IPS-20b (cell line): Measurements from ENCODE around the gene DAPP1.
"Not testable (repeated sequence)": the region's sequence is repeated elsewhere in the genome, so short reads cannot be mapped to it uniquely, and the experiment has no call there.

Experiments
- H3K27ac ChIP-seq: one replicate; pipeline ENCODE4 v1.5.1; 2013; ENCODE audit warnings: low read length
- H3K27me3 ChIP-seq: 2 replicates; pipeline ENCODE4 v1.6.1; 2013; ENCODE audit warnings: mild to moderate bottlenecking, low read length, inconsistent platforms; ENCODE audit not compliant: insufficient read depth
- H3K36me3 ChIP-seq: 2 replicates; pipeline ENCODE4 v1.6.1; 2013; ENCODE audit warnings: low read depth, mild to moderate bottlenecking, inconsistent platforms, low read length, moderate library complexity; ENCODE audit not compliant: insufficient read depth
- H3K4me1 ChIP-seq: 2 replicates; pipeline ENCODE4 v1.6.1; 2013; ENCODE audit warnings: mild to moderate bottlenecking, control low read depth, inconsistent platforms, low read length, moderate library complexity; ENCODE audit not compliant: insufficient read depth
- H3K4me3 ChIP-seq: 2 replicates; pipeline ENCODE4 v1.5.1; 2013; ENCODE audit warnings: mild to moderate bottlenecking, low read length, inconsistent platforms
- H3K9ac ChIP-seq: 2 replicates; pipeline ENCODE4 v1.6.1; 2013; ENCODE audit warnings: low read depth, mild to moderate bottlenecking, inconsistent platforms, low read length, moderate library complexity
- H3K9me3 ChIP-seq: 2 replicates; pipeline ENCODE4 v1.6.1; 2013; ENCODE audit warnings: mild to moderate bottlenecking, low read depth, low read length, inconsistent platforms; ENCODE audit not compliant: insufficient read depth

Gene DAPP1

DNA sequence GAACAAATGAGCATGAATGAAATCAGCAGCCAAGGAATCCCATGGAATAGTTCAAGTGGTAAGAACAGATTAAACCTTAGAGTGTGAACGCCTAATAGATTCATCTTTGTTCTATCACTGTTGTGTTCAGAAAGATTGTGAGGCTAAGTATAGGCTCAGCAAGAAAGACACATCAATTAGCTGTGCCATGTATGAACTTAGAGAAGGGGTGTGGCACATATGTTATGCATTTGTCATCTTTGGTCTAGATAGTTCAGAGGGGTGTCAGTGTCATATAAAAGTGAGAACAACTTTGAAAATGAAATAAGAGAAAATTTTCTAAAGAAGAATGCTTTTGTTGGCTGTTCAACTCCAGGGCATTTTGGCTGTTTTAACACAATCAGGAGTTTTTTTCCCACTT is 9.4 kb downstream of the DAPP1 start:
- no peaks in the 10 kb centered on the region for H3K36me3 ChIP-seq

GRCh38 chr4:99827454-99827853 is 10.8 kb downstream of the DAPP1 start:
- Histone ChIP-seq H3K36me3 (no peaks in the 10 kb centered on the region), H3K4me3 (no peak overlapping the region), H3K9ac (no peak overlapping the region), H3K27ac (no peak overlapping the region), H3K27me3 (no peaks in the 10 kb centered on the region), H3K4me1 (no peaks in the 10 kb centered on the region), H3K9me3 (no peaks in the 10 kb centered on the region)

More for the DNA sequence above, 9.4 kb downstream of the DAPP1 start:
- Histone ChIP-seq H3K9ac (no peak overlapping the region), H3K27me3 (no peaks in the 10 kb centered on the region), H3K27ac (no peak overlapping the region), H3K4me1 (no peaks in the 10 kb centered on the region), H3K4me3 (no peak overlapping the region), H3K9me3 (no peaks in the 10 kb centered on the region)

DNA sequence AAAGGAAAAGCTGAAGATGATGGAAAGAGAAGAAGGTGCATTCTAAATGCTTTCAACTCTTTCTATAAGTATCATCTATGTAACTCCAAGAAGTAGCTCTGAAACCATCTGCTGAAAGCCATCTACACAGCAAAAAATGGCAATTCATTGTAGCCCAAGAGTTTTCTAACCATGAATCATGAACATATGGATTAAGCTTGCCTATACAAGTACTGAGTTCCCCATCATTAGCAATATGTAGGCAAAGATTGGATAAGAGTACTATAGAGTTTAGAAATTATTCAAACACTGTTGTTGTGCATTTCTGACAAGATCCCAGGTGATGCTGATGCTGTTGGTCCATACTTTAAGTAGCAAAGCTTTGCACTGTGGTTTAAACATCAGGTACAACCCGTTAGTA is 11.2 kb downstream of the DAPP1 start:
- no peak overlapping the region for H3K9ac ChIP-seq
- no peaks in the 10 kb centered on the region for H3K4me1 ChIP-seq
- no peaks in the 10 kb centered on the region for H3K9me3 ChIP-seq
- no peaks in the 10 kb centered on the region for H3K27me3 ChIP-seq
- H3K27ac ChIP-seq, result no peak overlapping the region
- H3K4me3 ChIP-seq, result no peak overlapping the region
- H3K36me3 ChIP-seq, result no peaks in the 10 kb centered on the region

DNA sequence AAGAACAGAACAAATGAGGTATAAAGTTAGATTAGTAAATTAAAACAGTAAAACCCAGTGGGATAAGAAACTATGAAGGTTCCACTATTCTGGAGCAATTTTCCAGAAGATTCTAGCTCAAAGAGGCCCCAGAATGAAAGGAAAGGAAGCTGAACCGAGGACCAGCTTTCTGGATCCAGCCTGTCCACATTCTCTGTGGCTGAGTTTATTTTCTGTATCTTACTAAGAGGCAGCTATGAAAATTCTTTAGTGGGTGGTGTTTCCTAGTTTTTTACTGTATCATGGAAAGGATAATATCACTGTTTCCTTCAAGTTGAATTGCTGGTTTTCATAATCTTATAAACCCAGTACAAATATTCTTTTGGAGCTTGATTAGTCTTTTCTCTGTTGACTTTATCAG is 11.8 kb downstream of the DAPP1 start:
- no peaks in the 10 kb centered on the region for H3K36me3 ChIP-seq
- no peaks in the 10 kb centered on the region for H3K4me1 ChIP-seq
- no peaks in the 10 kb centered on the region for H3K27me3 ChIP-seq
- H3K9me3 ChIP-seq, result no peaks in the 10 kb centered on the region
- no peak overlapping the region for H3K9ac ChIP-seq
- no peak overlapping the region for H3K27ac ChIP-seq
- H3K4me3 ChIP-seq, result no peak overlapping the region

GRCh38 chr4:99830051-99830450 is 13.4 kb downstream of the DAPP1 start:
- H3K4me1 ChIP-seq, H3K9me3 ChIP-seq, H3K36me3 ChIP-seq, H3K4me3 ChIP-seq, H3K27ac ChIP-seq, H3K9ac ChIP-seq, H3K27me3 ChIP-seq: not testable (repeated sequence)

DNA sequence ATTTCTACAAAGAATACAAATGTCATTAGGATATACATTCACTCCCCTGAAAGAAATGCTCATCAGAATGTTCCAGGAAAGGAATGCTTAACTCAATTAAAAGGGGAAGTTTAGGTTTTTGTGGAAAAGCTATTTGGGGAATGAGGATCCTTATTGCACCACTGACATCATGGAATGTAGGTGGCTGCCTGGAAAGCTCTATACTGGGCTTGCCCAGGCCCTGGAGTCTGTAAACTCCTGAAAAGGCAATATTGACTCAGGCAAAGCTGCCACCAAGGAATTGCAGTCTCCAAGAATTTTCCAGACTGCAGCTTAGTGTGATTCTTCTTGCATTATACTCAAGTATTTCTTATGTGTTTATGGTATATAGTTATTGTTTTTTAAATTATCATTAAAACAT is 15.7 kb downstream of the DAPP1 start:
- no peak overlapping the region for H3K27ac ChIP-seq
- H3K4me3 ChIP-seq, result no peak overlapping the region
- H3K9ac ChIP-seq, result no peak overlapping the region
- H3K9me3 ChIP-seq, result no peaks in the 10 kb centered on the region
- no peaks in the 10 kb centered on the region for H3K36me3 ChIP-seq
- H3K4me1 ChIP-seq, result no peaks in the 10 kb centered on the region
- no peaks in the 10 kb centered on the region for H3K27me3 ChIP-seq

- H3K4me1 ChIP-seq, result no peaks in the 10 kb centered on the region
- H3K9me3 ChIP-seq, result no peaks in the 10 kb centered on the region
- no peak overlapping the region for H3K9ac ChIP-seq
- no peak overlapping the region for H3K27ac ChIP-seq
- no peaks in the 10 kb centered on the region for H3K27me3 ChIP-seq
- H3K36me3 ChIP-seq, result no peaks in the 10 kb centered on the region
- no peak overlapping the region for H3K4me3 ChIP-seq
Measured at GRCh38 chr4:99832758-99833157, 16.1 kb downstream of the DAPP1 start.

DNA sequence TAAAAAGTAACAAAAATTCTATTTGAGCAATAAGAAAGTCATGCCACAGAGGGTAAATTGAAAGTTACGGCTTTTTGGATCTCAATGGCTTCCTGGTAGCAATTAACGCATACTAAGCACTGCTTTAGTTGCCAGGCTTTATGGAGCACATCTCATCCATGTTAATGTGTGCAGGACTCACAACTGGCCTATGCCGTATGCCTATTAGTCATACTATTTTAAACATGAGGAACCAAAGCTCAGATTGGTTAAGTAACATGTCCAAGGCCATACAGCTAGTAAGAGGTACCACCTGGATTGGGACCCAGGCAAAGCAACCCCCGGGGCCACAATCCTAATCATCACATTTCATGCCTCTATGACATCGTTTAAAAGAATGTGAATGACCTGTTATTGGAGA is 17.1 kb downstream of the DAPP1 start:
- Histone ChIP-seq H3K27me3 (no peaks in the 10 kb centered on the region), H3K9me3 (no peaks in the 10 kb centered on the region), H3K4me1 (no peaks in the 10 kb centered on the region), H3K36me3 (no peaks in the 10 kb centered on the region), H3K9ac (no peak overlapping the region), H3K27ac (no peak overlapping the region), H3K4me3 (no peak overlapping the region)

GRCh38 chr4:99834569-99834968 is 17.9 kb downstream of the DAPP1 start:
- H3K36me3 ChIP-seq, result no peaks in the 10 kb centered on the region
- H3K9me3 ChIP-seq, result no peaks in the 10 kb centered on the region
- H3K9ac ChIP-seq, result no peak overlapping the region
- no peaks in the 10 kb centered on the region for H3K4me1 ChIP-seq
- H3K27ac ChIP-seq, result no peak overlapping the region
- no peaks in the 10 kb centered on the region for H3K27me3 ChIP-seq
- no peak overlapping the region for H3K4me3 ChIP-seq

GRCh38 chr4:99835942-99836341 is 19.3 kb downstream of the DAPP1 start:
- H3K27me3 ChIP-seq, result no peaks in the 10 kb centered on the region
- no peak overlapping the region for H3K9ac ChIP-seq
- no peaks in the 10 kb centered on the region for H3K4me1 ChIP-seq
- H3K36me3 ChIP-seq, result no peaks in the 10 kb centered on the region
- no peak overlapping the region for H3K4me3 ChIP-seq
- H3K9me3 ChIP-seq, result no peaks in the 10 kb centered on the region
- H3K27ac ChIP-seq, result no peak overlapping the region

DNA sequence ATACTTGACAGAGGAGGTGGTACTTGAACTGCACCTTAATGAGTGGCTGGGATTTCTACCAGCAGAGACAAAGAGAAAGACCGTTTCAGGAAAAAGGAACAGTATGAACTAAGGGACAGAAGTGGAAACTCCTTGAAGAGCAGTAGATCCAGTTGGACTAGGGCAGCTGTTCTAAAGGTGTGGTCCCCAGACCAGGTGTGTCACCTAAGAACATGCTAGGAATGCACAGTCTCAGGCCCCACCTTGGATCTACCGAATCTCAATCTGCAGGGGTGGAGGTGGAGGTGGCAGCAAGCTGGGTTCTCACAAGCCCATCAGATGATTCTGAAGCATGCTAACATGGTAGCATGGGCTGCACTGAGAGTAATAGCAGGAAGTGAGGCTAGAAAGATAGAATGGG is 22.3 kb downstream of the DAPP1 start:
- Histone ChIP-seq H3K36me3 (no peaks in the 10 kb centered on the region), H3K4me3 (no peak overlapping the region), H3K9ac (no peak overlapping the region), H3K4me1 (no peaks in the 10 kb centered on the region), H3K27me3 (no peaks in the 10 kb centered on the region), H3K27ac (no peak overlapping the region), H3K9me3 (no peaks in the 10 kb centered on the region)

DNA sequence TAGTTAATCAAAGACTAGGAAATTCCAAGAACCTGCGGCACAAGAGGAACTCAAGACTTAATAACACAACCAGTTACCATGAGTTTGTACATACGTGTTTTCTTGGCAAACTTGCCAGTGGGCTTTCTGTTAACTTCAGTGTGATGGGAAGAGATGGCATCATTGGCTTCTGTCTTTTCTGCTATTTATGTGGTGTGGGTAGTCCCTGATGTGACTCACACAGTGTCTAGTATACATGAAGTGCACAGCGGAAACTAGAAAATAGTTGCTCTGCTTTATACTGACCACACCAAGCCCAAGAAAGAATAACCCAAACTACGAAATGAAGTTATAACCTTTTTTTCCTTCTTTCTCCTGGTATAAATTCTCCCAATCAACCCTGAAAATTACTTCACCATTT is 24.5 kb downstream of the DAPP1 start:
- no peaks in the 10 kb centered on the region for H3K9me3 ChIP-seq
- H3K9ac ChIP-seq, result no peak overlapping the region
- H3K27ac ChIP-seq, result no peak overlapping the region
- no peaks in the 10 kb centered on the region for H3K36me3 ChIP-seq
- H3K4me1 ChIP-seq, result no peaks in the 10 kb centered on the region
- H3K4me3 ChIP-seq, result no peak overlapping the region
- H3K27me3 ChIP-seq, result no peaks in the 10 kb centered on the region

DNA sequence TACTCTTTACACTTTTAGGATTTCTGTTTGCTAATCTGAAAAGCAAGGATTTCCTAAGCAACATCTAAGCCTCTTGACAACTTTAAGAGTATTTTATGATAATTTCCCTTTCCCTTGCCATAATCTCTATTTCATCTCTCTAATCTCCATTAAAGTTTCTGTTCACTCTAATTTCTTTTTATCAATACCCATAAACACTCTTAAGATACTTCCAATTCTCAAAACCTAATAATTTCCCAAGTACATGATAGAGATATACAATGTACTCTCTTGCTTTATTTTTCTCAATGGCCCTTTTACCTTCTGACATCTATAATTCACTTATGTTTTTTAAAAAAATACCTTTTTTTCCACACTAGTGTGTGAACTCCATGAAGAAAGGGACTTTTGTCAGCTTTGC is 26.8 kb downstream of the DAPP1 start:
- H3K4me3 ChIP-seq, result no peak overlapping the region
- no peaks in the 10 kb centered on the region for H3K36me3 ChIP-seq
- H3K4me1 ChIP-seq, result no peaks in the 10 kb centered on the region
- no peak overlapping the region for H3K27ac ChIP-seq
- no peak overlapping the region for H3K9ac ChIP-seq
- H3K27me3 ChIP-seq, result no peaks in the 10 kb centered on the region
- no peaks in the 10 kb centered on the region for H3K9me3 ChIP-seq
